Measurements from ENCODE around the gene KRT82. TPM values are rescaled to one million over a fixed set of nuclear protein-coding genes. Genes with fewer than 3 reads are reported as not detected.

KRT82 gene
- total and polyA plus RNA-seq, 2 experiments from 2014 or later = not detected

GRCh38 chr12:52442600-52443061 lies 36.5 kb upstream of the KRT82 start:
- Mint-ChIP-seq H3K27me3 (ENCODE audit: insufficient read depth, low read depth, poor library complexity) (peaks cover 2% of the 10 kb centered on the region), H3K4me3 (peak overlapping the region; percentile 25; the same call in 1 of the 3 replicates), H3K27ac (peak overlapping the region; percentile 77), H3K36me3 (ENCODE audit: low read depth) (no peaks in the 10 kb centered on the region; the same call in 2 of the 3 replicates), H3K4me1 (peaks cover 17% of the 10 kb centered on the region), H3K9me3 (no peaks in the 10 kb centered on the region; the same call in 2 of the 3 replicates)
- H2AFZ ChIP-seq = peak overlapping the region; percentile 75
- H3K36me3 ChIP-seq (ENCODE audit: insufficient read depth) = no peaks in the 10 kb centered on the region
- no peaks in the 10 kb centered on the region for H3K79me2 ChIP-seq (replicated peaks; ENCODE audit: insufficient read depth)
- peaks cover 5% of the 10 kb centered on the region; the same call in 1 of the 2 replicates for H3K4me1 ChIP-seq (ENCODE audit: insufficient read depth)
- no peaks in the 10 kb centered on the region for H4K20me1 ChIP-seq (replicated peaks; ENCODE audit: insufficient read depth)
- no peak overlapping the region; the same call in 1 of the 2 replicates for H3K4me3 ChIP-seq
- peak; percentile 97 for ATAC-seq
- TF ChIP-seq ZNF462 (CRISPR knock-in tag; IDR thresholded peaks at IDR 0.05) = peak; percentile 28; the same call in 1 of the 2 replicates
- peak in 1 of 2 experiments; percentile 51; a peak in 2 of 4 replicates for TF ChIP-seq CTCF (conservative IDR thresholded peaks at IDR 0.05; ENCODE audit: low read depth in 2 of 2)
- no peak for TF ChIP-seq STAT1 (IDR thresholded peaks at IDR 0.05; ENCODE audit: unreplicated experiment)
- no peak overlapping the region for H3K27ac ChIP-seq (ENCODE audit: low read depth)
- no peaks in the 10 kb centered on the region for H3K9me2 ChIP-seq (ENCODE audit: insufficient read depth)
- no peaks in the 10 kb centered on the region for H3K27me3 ChIP-seq (ENCODE audit: insufficient read depth)
- no peaks in the 10 kb centered on the region for H3F3A ChIP-seq (replicated peaks; ENCODE audit: low read depth)
- peak; percentile 62 for DNase-seq (ENCODE audit: low spot score)
- peak overlapping the region; percentile 56; the same call in 1 of the 2 replicates for H3K4me2 ChIP-seq
